ENCODE results near the gene GPM6B. TPM values are rescaled to one million over a fixed set of nuclear protein-coding genes. Genes with fewer than 3 reads are reported as not detected.
A peak's percentile ranks its signal among the peaks of the same experiment; 100 is the strongest.

Gene GPM6B
- total and polyA plus RNA-seq, 2 donors from 2014 or later = 6.3 to 16.0 TPM

GRCh38 chrX:13759152-13759718 is 57.7 kb downstream of the GPM6B start:
- intact Hi-C loops (cut with DNase I) = no loop called here
- FAIRE-seq (no peak), DNase-seq (no peak)
- no peak overlapping the region for H3K4me3 ChIP-seq (ENCODE audit: low read length in 3 of 3)
- no peaks in the 10 kb centered on the region for H3K27me3 ChIP-seq (ENCODE audit: control insufficient read depth, insufficient read depth, low read length)
- peaks cover 0 to 19% (median 7%) of the 10 kb centered on the region in 3 donors for H3K36me3 ChIP-seq (ENCODE audit: control insufficient read depth in 2 of 3, insufficient read depth in 3 of 3, low read length in 3 of 3)
- no peaks in the 10 kb centered on the region for H3K4me1 ChIP-seq (ENCODE audit: control insufficient read depth in 2 of 3, insufficient read depth in 2 of 3, low read depth in 1 of 3, low read length in 3 of 3)
- no peak overlapping the region for H3K27ac ChIP-seq (ENCODE audit: low read depth in 2 of 2, low read length in 2 of 2)
- H3K9ac ChIP-seq (ENCODE audit: low read length in 3 of 3) = no peak overlapping the region
- TF ChIP-seq CTCF (IDR thresholded peaks at IDR 0.05; ENCODE audit: borderline replicate concordance, extremely low read depth, insufficient read depth) = no peak
- no peaks in the 10 kb centered on the region for H3K9me3 ChIP-seq (ENCODE audit: control insufficient read depth in 2 of 3, insufficient read depth in 1 of 3, low read length in 3 of 3)

DNA sequence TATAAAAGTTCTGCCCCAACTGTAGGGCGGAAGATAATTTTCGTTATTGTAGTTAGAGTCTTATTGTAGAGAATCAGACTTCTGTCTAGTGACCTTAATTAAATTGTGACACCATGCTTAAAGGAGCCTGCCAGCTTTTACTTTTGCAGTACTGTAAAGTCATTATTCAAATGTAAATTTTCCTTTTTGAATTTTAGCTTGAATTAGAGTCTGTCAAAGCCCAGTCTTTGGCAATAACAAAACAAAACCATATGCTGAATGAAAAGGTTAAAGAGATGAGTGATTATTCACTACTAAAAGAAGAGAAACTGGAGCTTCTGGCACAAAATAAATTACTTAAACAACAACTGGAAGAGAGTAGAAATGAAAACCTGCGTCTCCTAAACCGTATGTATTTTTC is 60.5 kb downstream of the GPM6B start:
- DNase-seq (no peak), FAIRE-seq (peak; percentile 70)
- no peak overlapping the region for H3K27ac ChIP-seq (ENCODE audit: low read depth in 2 of 2, low read length in 2 of 2)
- H3K36me3 ChIP-seq (ENCODE audit: control insufficient read depth in 2 of 3, insufficient read depth in 3 of 3, low read length in 3 of 3) = peaks cover 0 to 20% (median 8%) of the 10 kb centered on the region in 3 donors
- no peak for TF ChIP-seq CTCF (IDR thresholded peaks at IDR 0.05; ENCODE audit: borderline replicate concordance, extremely low read depth, insufficient read depth)
- H3K9me3 ChIP-seq (ENCODE audit: control insufficient read depth in 2 of 3, insufficient read depth in 1 of 3, low read length in 3 of 3) = no peaks in the 10 kb centered on the region
- intact Hi-C loops (cut with DNase I) = no loop called here
- no peaks in the 10 kb centered on the region for H3K27me3 ChIP-seq (ENCODE audit: control insufficient read depth, insufficient read depth, low read length)
- no peaks in the 10 kb centered on the region for H3K4me1 ChIP-seq (ENCODE audit: control insufficient read depth in 2 of 3, insufficient read depth in 2 of 3, low read depth in 1 of 3, low read length in 3 of 3)
- H3K4me3 ChIP-seq (ENCODE audit: low read length in 3 of 3) = no peak overlapping the region
- no peak overlapping the region for H3K9ac ChIP-seq (ENCODE audit: low read length in 3 of 3)

DNA sequence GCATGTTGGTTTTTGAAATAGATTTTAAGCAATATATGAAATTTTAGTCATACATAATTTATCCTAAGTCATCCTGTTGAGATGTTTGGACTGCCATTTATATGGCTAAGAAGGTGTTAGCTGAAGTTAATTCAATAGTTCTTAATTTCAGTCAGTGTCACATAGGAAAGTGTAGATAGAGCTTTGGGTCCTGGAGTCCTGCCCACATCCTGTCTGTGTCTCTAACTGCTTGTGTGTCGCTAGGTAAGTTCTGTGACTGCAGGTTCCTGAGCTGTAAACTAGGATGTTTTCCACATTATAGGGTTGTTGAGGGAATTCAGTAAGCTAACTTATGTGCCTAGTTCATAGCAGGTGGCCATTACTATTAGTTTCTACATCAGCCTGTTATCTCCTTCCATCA is 61.6 kb downstream of the GPM6B start:
- no peak for TF ChIP-seq CTCF (IDR thresholded peaks at IDR 0.05; ENCODE audit: borderline replicate concordance, extremely low read depth, insufficient read depth)
- no peak overlapping the region for H3K4me3 ChIP-seq (ENCODE audit: low read length in 3 of 3)
- intact Hi-C loops (cut with DNase I) = no loop called here
- FAIRE-seq = no peak
- H3K27ac ChIP-seq (ENCODE audit: low read depth in 2 of 2, low read length in 2 of 2) = no peak overlapping the region
- no peaks in the 10 kb centered on the region for H3K4me1 ChIP-seq (ENCODE audit: control insufficient read depth in 2 of 3, insufficient read depth in 2 of 3, low read depth in 1 of 3, low read length in 3 of 3)
- no peaks in the 10 kb centered on the region for H3K27me3 ChIP-seq (ENCODE audit: control insufficient read depth, insufficient read depth, low read length)
- no peaks in the 10 kb centered on the region for H3K9me3 ChIP-seq (ENCODE audit: control insufficient read depth in 2 of 3, insufficient read depth in 1 of 3, low read length in 3 of 3)
- DNase-seq = no peak
- H3K36me3 ChIP-seq (ENCODE audit: control insufficient read depth in 2 of 3, insufficient read depth in 3 of 3, low read length in 3 of 3) = peaks cover 0 to 18% (median 10%) of the 10 kb centered on the region in 3 donors
- no peak overlapping the region for H3K9ac ChIP-seq (ENCODE audit: low read length in 3 of 3)

DNA sequence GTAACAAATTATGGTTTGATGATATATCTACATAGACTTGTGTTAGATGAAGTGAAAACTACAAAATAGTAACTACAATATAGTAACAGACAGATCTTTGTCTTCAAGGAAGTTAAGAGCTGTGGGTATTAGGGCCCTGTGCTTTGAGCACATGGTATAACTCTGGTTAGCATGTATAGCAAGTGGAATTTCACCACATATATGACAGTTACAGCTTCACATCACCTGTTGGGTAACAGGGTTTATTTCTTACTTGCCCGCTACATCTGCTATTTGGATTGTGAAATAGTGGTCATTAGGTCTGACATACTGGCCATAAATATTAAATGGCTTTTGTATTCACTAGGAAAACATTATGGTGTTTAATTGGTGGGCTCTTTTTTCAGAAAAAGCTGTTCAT is 62.1 kb downstream of the GPM6B start:
- no peaks in the 10 kb centered on the region for H3K9me3 ChIP-seq (ENCODE audit: control insufficient read depth in 2 of 3, insufficient read depth in 1 of 3, low read length in 3 of 3)
- intact Hi-C loops (cut with DNase I) = no loop called here
- no peak for DNase-seq
- H3K27ac ChIP-seq (ENCODE audit: low read depth in 2 of 2, low read length in 2 of 2) = no peak overlapping the region
- no peak overlapping the region for H3K4me3 ChIP-seq (ENCODE audit: low read length in 3 of 3)
- TF ChIP-seq CTCF (IDR thresholded peaks at IDR 0.05; ENCODE audit: borderline replicate concordance, extremely low read depth, insufficient read depth) = no peak
- peaks cover under 1 to 18% (median 11%) of the 10 kb centered on the region in 3 donors for H3K36me3 ChIP-seq (ENCODE audit: control insufficient read depth in 2 of 3, insufficient read depth in 3 of 3, low read length in 3 of 3)
- no peaks in the 10 kb centered on the region for H3K4me1 ChIP-seq (ENCODE audit: control insufficient read depth in 2 of 3, insufficient read depth in 2 of 3, low read depth in 1 of 3, low read length in 3 of 3)
- H3K27me3 ChIP-seq (ENCODE audit: control insufficient read depth, insufficient read depth, low read length) = no peaks in the 10 kb centered on the region
- H3K9ac ChIP-seq (ENCODE audit: low read length in 3 of 3) = no peak overlapping the region
- FAIRE-seq = no peak
